ENCODE data around the gene SLC25A43.
A peak's percentile ranks its signal among the peaks of the same experiment; 100 is the strongest.
"Not testable (repeated sequence)": the region's sequence is repeated elsewhere in the genome, so short reads cannot be mapped to it uniquely, and the experiment has no call there.

SLC25A43 gene

DNA sequence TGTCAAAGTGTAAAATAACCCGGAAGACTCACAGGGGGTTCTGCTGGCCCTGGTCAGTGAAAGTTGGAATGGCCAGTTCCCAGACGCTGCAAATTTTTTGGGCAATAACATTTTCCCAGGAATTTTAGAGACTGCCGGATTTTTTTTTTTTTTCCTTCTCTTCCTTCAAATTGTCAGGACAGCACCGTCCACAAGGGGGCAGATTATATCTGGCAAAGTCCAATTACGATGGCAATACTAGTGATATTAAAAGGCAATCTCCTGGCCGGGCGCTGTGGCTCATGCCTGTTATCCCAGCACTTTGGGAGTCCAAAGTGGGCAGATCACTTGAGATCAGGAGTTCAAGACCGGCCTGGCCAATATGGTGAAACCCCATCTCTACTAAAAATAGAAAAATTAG lies 89.6 kb downstream of the SLC25A43 start:
- H3K27ac Mint-ChIP-seq = no peak overlapping the region
- no peaks in the 10 kb centered on the region for H3K27me3 Mint-ChIP-seq (ENCODE audit: low read depth)
- no peaks in the 10 kb centered on the region for H3K9me3 Mint-ChIP-seq
- no peak overlapping the region for H3K4me3 Mint-ChIP-seq
- peaks cover 2% of the 10 kb centered on the region for H3K4me1 Mint-ChIP-seq (ENCODE audit: low read depth)
- H3K36me3 Mint-ChIP-seq (ENCODE audit: low read depth) = no peaks in the 10 kb centered on the region

DNA sequence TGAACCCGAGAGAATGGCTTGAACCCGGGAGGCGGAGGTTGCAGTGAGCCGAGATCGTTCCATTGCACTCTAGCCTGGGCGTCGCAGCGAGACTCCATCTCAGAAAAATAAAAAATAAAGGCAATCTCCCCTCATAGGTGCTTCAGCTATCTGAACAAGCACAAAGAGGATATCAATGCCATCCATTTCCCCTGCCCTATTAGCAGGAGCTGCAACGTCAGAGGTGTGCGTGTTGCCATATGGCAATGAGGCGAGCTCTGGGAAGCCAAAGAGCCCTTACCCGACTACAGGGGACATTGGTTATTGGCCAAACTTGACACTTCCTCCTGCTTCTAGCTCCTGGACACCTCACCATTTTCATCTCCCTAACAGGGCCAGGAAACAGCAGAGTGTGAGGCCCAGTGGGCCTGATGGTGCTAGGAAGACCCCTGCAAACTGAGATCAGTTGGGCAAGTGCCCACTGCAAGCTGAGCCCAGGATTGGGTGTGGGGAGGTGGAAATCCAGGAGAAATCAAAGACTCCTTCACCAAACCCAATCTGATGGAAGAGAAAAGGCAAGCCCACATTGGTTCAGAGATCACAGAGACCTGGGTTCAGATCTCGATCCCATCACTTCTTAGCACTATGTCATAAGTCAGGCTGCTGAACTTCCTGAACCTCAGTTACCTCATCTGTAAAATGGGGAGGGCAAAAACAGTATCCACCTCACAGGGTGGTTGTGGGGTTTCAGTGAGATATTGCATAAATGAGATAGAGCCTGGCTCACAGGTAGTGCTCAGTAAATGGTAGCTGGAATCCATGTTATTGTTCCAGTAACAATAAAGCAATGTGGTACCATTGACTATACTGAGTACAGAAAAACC lies 90.3 kb downstream of the SLC25A43 start:
- Mint-ChIP-seq H3K9me3 (no peaks in the 10 kb centered on the region), H3K4me1 (ENCODE audit: low read depth) (peaks cover 2% of the 10 kb centered on the region), H3K36me3 (ENCODE audit: low read depth) (no peaks in the 10 kb centered on the region), H3K27ac (no peak overlapping the region), H3K4me3 (no peak overlapping the region), H3K27me3 (ENCODE audit: low read depth) (no peaks in the 10 kb centered on the region)

DNA sequence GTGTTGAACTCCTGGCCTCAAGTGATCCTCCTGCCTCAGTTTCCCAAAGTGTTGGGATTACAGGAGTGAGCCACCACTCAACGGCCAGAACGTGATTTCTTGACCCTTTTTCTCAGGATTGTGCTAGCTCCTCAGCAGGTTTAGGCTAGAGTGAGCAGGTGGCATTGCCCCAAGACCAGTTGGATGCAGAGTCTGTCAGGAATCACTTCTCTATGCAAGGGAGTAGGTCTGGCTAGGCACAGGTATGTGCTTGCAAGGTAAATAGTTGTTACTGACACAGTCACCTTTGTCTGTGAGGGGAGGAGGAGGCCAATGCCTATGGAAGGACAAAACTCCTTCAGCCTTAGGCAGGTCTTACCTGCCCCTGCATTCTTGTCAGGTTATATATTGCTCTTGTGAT lies 93.3 kb downstream of the SLC25A43 start:
- Mint-ChIP-seq H3K4me3 (no peak overlapping the region), H3K36me3 (ENCODE audit: low read depth) (no peaks in the 10 kb centered on the region), H3K4me1 (ENCODE audit: low read depth) (peaks cover 9% of the 10 kb centered on the region), H3K9me3 (no peaks in the 10 kb centered on the region), H3K27me3 (ENCODE audit: low read depth) (no peaks in the 10 kb centered on the region), H3K27ac (no peak overlapping the region)

DNA sequence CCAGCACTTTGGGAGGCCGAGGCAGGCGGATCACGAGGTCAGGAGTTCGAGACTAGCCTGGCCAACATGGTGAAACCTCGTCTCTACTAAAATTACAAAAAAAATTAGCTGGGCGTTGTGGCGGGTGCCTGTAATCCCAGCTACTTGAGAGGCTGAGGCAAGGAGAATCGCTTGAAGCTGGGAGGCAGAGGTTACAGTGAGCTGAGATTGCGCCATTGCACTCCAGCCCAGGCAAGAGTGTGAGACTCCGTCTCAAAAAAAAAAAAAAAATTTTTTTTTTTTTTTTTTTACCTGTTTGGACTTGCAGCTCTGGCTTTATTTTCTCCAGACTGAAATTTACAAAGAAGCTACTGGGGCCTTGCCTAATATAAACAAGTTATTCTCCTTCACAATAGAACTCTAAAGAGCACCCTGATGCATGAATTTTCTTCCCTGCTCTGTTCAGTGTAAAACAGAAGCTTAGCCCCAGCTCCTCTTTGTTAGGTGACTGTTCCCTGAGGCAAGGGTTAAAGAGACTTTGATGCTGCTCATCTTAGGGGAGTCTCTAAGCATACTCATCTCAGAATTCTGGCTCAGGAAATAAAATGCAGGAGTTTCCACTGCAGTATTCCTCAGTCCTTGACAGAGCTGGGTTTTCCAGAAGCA lies 94.8 kb downstream of the SLC25A43 start:
- H3K9me3 Mint-ChIP-seq; H3K36me3 Mint-ChIP-seq (ENCODE audit: low read depth); H3K27ac Mint-ChIP-seq; H3K4me3 Mint-ChIP-seq; H3K27me3 Mint-ChIP-seq (ENCODE audit: low read depth); H3K4me1 Mint-ChIP-seq (ENCODE audit: low read depth): not testable (repeated sequence)

DNA sequence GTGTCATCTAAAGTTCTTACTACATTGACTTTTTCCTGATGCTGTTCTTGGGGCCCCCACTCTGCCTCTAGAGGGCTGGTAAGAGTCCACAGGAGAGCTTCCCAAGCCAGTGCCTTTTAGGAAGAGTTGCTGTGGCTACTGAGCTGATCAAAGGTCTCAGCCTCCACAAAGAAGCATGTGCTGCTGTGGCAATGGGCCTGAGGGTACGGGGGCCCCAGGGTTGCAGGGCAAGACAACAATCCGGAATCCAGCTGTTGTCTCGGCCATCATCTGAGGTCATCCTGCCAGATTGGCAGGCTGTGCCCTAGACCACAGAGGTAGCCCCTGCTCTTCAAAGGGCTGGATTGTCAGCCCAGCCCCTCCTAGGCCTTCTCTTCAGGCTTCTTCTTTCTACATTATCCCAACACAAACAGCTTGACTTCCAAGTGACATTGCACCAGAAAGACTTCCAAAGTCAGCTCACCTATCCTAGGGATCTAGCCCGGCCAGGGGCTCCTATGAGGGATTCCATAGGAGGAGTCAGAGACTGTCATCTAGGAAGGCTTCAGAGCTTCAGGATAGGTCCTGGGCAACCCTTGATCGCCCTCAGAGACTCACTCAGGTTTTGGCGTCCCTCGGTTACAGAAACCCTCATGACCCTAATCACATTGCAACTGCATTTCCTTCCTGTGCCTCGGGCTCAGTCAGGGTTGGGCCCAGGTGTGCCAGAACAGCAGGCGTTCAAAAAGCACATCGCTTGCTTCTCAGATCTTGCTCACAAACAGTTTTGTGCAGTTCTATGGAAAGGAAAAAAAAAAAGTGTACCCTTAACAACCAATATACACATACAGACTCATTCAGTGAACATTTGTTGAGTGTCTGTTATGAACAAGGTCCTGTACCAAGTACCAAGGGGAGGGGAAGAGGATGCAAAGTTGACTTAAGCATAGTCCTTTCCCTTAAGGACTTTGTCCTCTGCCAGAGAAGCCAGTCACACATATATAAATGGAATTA lies 96.9 kb downstream of the SLC25A43 start:
- H3K4me3 Mint-ChIP-seq = no peak overlapping the region
- no peaks in the 10 kb centered on the region for H3K36me3 Mint-ChIP-seq (ENCODE audit: low read depth)
- no peaks in the 10 kb centered on the region for H3K27me3 Mint-ChIP-seq (ENCODE audit: low read depth)
- peaks cover 9% of the 10 kb centered on the region for H3K4me1 Mint-ChIP-seq (ENCODE audit: low read depth)
- no peaks in the 10 kb centered on the region for H3K9me3 Mint-ChIP-seq
- H3K27ac Mint-ChIP-seq = no peak overlapping the region

DNA sequence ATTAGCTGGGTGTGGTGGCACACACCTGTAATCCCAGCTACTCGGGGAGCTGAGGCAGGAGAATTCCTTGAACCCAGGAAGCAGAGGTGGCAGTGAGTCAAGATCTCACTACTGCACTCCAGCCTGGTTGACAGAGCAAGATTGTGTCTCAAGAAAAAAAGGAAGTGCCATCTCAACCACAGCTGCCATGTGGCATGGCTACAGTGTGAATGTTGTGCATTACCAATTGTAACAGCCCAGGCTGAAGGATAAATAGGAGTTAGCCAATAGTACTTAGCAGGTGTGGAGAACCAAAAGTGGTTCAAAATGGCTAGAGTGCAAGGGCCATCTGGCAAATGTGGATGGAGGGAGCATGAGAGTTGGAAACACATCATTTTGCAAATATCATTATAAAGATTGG lies 98.0 kb downstream of the SLC25A43 start:
- Mint-ChIP-seq H3K36me3 (ENCODE audit: low read depth) (no peaks in the 10 kb centered on the region), H3K4me3 (no peak overlapping the region), H3K4me1 (ENCODE audit: low read depth) (peaks cover 10% of the 10 kb centered on the region), H3K27ac (no peak overlapping the region), H3K9me3 (no peaks in the 10 kb centered on the region), H3K27me3 (ENCODE audit: low read depth) (no peaks in the 10 kb centered on the region)

DNA sequence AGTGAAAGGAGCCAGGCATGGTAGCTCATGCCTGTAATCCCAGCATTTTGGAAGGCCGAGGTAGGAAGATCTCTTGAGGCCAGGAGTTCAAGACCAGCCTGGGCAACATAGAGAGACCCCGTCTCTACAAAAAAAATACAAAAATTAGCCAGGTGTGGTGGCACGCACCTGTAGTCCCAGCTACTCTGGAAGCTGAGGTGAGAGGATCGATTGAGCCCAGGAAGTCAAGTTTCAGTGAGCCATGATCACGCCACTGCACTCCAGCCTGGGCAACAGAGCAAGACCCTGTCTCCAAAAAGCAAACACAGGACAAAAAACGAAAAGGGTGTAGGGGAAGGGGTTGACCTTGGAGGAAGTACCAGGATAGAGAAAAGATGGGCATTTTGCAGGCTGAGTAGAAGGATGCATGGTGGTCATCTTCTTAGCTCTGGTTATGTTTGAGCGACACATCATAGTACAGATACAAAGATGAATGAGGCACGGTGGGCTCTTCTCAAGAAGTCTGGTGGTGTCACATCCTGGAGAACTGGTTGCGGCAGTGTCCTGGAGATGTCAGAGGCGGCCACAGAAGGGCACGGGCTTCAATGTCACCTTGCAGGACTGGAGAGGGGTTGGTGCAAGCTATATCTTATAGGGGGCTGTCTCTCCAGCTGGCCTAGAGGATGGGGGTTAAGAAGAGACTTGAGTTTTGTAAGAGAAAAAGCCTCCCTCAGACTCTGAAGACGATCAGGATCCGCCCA lies 101.1 kb downstream of the SLC25A43 start:
- Mint-ChIP-seq H3K9me3 (no peaks in the 10 kb centered on the region), H3K27me3 (ENCODE audit: low read depth) (no peaks in the 10 kb centered on the region), H3K4me1 (ENCODE audit: low read depth) (peaks cover 18% of the 10 kb centered on the region), H3K4me3 (no peak overlapping the region), H3K27ac (no peak overlapping the region), H3K36me3 (ENCODE audit: low read depth) (no peaks in the 10 kb centered on the region)

DNA sequence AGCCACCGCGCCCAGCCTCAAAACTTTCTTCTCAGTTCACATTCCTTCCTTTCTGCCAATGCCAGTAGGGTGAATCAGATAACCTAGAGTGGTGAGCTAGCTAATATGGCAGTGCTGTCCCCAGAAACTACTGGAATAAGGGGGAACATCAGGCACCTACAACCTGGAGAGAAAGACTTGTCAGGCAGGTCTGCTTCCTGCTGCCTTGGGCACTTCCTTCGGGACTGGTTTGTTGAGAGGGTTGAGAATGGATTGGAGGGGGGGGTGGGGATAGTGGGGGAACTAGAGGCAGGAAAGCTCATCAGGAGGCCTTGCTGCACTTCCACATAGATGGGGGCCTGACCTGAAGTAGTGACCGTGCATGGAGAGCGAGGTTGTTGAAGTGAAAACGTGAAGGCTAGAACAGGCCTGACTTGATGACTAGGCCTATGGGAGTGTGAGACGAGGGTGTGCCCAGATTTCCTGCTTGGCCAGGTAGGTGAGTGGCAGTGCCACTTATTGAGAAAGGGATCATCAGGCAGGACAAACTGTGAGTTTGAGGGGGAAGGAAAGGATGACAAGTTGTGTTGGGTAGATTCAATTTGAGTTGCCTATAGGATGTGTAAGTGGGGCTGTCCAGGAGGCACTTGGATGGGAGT lies 102.5 kb downstream of the SLC25A43 start:
- Mint-ChIP-seq H3K9me3 (no peaks in the 10 kb centered on the region), H3K4me1 (ENCODE audit: low read depth) (peaks cover 11% of the 10 kb centered on the region), H3K27ac (no peak overlapping the region), H3K27me3 (ENCODE audit: low read depth) (no peaks in the 10 kb centered on the region), H3K4me3 (no peak overlapping the region), H3K36me3 (ENCODE audit: low read depth) (no peaks in the 10 kb centered on the region)

DNA sequence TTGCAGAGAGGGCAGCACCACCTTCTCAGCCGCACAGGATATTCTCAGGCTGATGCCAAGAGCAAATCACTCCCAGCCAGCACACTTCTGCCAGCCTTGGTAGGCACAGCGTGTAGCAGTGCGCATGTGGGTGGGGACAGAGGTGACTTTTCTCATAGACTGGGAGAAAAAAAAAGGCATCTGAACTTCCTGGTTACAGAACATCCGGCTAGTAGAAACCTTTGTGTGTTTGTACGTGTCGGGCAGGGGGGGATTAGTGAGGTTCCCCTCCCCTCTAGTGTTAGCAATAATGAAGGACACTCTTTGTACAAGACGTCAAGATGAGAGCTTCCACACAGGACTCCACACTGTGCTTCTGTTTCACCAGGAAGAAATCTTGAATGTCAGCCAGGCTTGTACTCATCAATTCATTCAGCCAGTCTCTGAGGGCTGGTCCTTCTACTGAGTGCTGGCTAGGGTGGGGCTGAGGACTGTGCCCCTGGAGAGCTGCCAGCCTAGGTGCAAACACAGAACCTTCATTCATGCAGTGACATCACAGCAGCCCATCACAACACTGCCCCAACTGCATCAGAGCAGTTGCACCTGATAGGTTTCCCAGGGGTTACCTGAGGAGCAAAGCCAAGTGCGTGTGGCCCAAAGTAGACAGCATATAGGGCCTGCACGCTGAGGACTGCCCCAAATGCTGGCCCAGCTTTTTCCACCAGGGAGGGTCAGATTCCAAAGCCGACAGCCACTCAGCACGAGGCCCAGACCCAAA lies 103.8 kb downstream of the SLC25A43 start:
- Mint-ChIP-seq H3K36me3 (ENCODE audit: low read depth) (no peaks in the 10 kb centered on the region), H3K27ac (peak overlapping the region; percentile 62), H3K4me3 (no peak overlapping the region), H3K9me3 (no peaks in the 10 kb centered on the region), H3K4me1 (ENCODE audit: low read depth) (peaks cover 9% of the 10 kb centered on the region), H3K27me3 (ENCODE audit: low read depth) (no peaks in the 10 kb centered on the region)

DNA sequence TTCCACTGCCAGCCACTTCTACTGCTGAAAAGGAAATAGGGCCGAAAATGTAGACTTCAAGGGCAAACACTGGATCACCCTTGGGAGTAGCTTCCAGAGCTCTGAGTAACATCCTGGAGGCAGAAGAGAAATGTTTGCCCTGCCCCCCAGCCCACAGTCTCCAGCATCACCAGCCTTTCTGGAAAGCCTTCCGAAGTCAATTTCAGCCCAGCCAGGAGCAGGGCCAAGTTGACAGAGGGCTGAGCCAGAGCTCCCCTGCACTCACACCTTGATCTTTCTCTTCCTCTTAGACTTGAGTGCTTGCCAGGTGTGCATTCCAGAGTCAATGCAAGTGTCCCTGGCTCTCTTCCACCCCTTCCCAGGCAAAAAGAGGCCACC lies 104.3 kb downstream of the SLC25A43 start:
- no peaks in the 10 kb centered on the region for H3K9me3 Mint-ChIP-seq
- no peaks in the 10 kb centered on the region for H3K36me3 Mint-ChIP-seq (ENCODE audit: low read depth)
- peaks cover 9% of the 10 kb centered on the region for H3K4me1 Mint-ChIP-seq (ENCODE audit: low read depth)
- no peaks in the 10 kb centered on the region for H3K27me3 Mint-ChIP-seq (ENCODE audit: low read depth)
- H3K27ac Mint-ChIP-seq = no peak overlapping the region
- no peak overlapping the region for H3K4me3 Mint-ChIP-seq
